K562 (cell line): Measurements from ENCODE around the gene PIH1D1. TPM values are rescaled to one million over a fixed set of nuclear protein-coding genes. Genes with fewer than 3 reads are reported as not detected.

ENCODE experiments used
- CEBPZ ChIP-seq: fragments of 150-350 bp; IDR thresholded peaks from 2 replicates; pipeline ENCODE4 v1.6.1; 2014; ENCODE audit warnings: low read depth, mild to moderate bottlenecking, low read length, borderline replicate concordance
- OTX1 ChIP-seq: fragments of 450-650 bp; formaldehyde crosslinking; IDR thresholded peaks from 2 replicates; pipeline ENCODE4 v1.4.0; 2022; ENCODE audit warnings: mild to moderate bottlenecking
- ZNF668 ChIP-seq: fragments of 250-450 bp; sonication (Bioruptor Pico); IDR thresholded peaks from 2 replicates; pipeline ENCODE4 v1.8.0; 2022; ENCODE audit warnings: mild to moderate bottlenecking, inconsistent platforms
- polyA plus RNA-seq, 8 experiments: library from polyadenylated mRNA; depleted of rRNA in 4 of 8; stranded (reverse) in 5 of 8; unstranded in 3 of 8; fragments of >200 nt; fragmentation: Nextera tagmentation in 2 of 8; fragmentation: Illumina TruSeq in 1 of 8; extraction: Ambion mirVana in 2 of 8; extraction: Trizol in 1 of 8; gene quantifications; 2 replicates each; pipeline versions ENCODE4 v1.2.1 to v1.2.3, GENCODE V29; 2011 to 2014; ENCODE audit warnings: inconsistent platforms in 1 of 8, missing spikeins in 1 of 8
- total RNA-seq, 7 experiments: library from RNA; depleted of rRNA in 6 of 7; stranded (reverse); fragments of >200 nt in 6 of 7; fragmentation: Illumina TruSeq in 2 of 7; extraction: Trizol in 2 of 7; gene quantifications; 2 replicates each; pipeline versions ENCODE4 v1.2.1 to v1.2.3, GENCODE V29; 2011 to 2021; ENCODE audit warnings: low replicate concordance in 1 of 7
- TF ChIP-seq, protein P1 (sequence below), 2 experiments: fragments of 450-650 bp; IDR thresholded peaks; 2 replicates each; pipeline ENCODE4 v1.6.1; 2016

The PIH1D1 gene
- total and polyA plus RNA-seq, 9 of the 15 experiments (the other 6 are each of a cell fraction or from before 2014, with no cell fraction given) = 26.5 to 224 (median 137) TPM

DNA sequence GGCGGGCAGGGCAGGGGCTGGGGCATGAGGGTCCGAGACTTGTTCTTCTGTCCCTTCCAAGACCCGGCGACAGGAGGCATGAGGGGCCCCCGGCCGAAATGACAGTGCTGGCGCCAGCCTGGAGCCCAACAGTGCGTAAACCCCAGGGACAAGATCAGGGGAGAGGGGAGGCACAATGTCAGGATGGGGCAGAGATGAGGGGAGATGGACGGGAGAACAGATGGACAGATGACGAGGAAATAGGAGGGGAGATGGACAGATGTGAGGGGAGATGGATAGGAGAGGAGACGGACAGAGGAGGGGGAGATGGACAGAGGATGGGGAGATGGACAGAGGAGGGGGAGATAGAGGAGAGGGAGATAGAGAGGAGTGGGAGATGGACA, 22.9 kb upstream of the PIH1D1 start (continued):
- TF ChIP-seq CEBPZ (no peak), OTX1 (CRISPR knock-in tag) (peak; percentile 71; the same call in 1 of the 2 replicates), ZNF668 (CRISPR knock-in tag) (no peak)
- TF ChIP-seq, protein P1, sequence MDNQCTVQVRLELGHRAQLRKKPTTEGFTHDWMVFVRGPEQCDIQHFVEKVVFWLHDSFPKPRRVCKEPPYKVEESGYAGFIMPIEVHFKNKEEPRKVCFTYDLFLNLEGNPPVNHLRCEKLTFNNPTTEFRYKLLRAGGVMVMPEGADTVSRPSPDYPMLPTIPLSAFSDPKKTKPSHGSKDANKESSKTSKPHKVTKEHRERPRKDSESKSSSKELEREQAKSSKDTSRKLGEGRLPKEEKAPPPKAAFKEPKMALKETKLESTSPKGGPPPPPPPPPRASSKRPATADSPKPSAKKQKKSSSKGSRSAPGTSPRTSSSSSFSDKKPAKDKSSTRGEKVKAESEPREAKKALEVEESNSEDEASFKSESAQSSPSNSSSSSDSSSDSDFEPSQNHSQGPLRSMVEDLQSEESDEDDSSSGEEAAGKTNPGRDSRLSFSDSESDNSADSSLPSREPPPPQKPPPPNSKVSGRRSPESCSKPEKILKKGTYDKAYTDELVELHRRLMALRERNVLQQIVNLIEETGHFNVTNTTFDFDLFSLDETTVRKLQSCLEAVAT (IDR thresholded peaks at IDR 0.05) = peak; percentile 24 to 52; a peak in 2 of 4 replicates
- TF ChIP-seq, all 486 proteins: peak for 7
